GM12878 (cell line): ENCODE data around the gene SULT6B1. TPM values are rescaled to one million over a fixed set of nuclear protein-coding genes. Genes with fewer than 3 reads are reported as not detected.

Source experiments
- ATAC-seq: fragments of 200-7000 bp; cut with Tn5 transposase; 3 replicates; pipeline ENCODE4 v1.9.1; 2020; ENCODE audit warnings: mild to moderate bottlenecking, moderate library complexity
- BruUV-seq: library from RNA; stranded (reverse); fragments of 400-500 nt; replicated peaks from 2 replicates; lab custom pipeline; 2021; lab: Mats Ljungman, UMichigan
- CTCF ChIA-PET: fragments of 300-600 bp; sonication (Branson Sonifier 250); formaldehyde crosslinking; extraction: SDS; loops from one replicate; lab custom pipeline; 2021; ENCODE audit warnings: inconsistent platforms; lab: Yijun Ruan, JAX
- POLR2A ChIA-PET: fragments of 350-600 bp; formaldehyde crosslinking; extraction: SDS; loops from one replicate; lab custom pipeline; 2021; ENCODE audit warnings: inconsistent platforms; lab: Charles Lee
- RAD21 ChIA-PET: fragments of 300-600 bp; sonication (Branson Sonifier 250); formaldehyde crosslinking; loops from one replicate; lab custom pipeline; 2023; ENCODE audit warnings: antibody characterized with exemption; ENCODE audit not compliant: unreplicated experiment; lab: Charles Lee
- SMC1A ChIA-PET: fragments of 300-600 bp; sonication (Branson Sonifier 250); formaldehyde crosslinking; loops from one replicate; lab custom pipeline; 2023; ENCODE audit not compliant: unreplicated experiment, uncharacterized antibody; lab: Charles Lee
- DNase-seq: peaks from one replicate; pipeline ENCODE4 v3.0.0-alpha.2; 2011; ENCODE audit warnings: low read depth, low spot score
- FAIRE-seq: peaks from 3 replicates; lab custom pipeline; 2011; peaks lifted over from hg19 to GRCh38; lab: Jason Lieb, UNC
- H2AFZ ChIP-seq: 2 replicates; pipeline ENCODE4 v1.6.0; 2011; ENCODE audit warnings: low read depth, low read length, control low read depth; ENCODE audit not compliant: control insufficient read depth
- H3K27ac ChIP-seq: 2 replicates; pipeline ENCODE4 v1.5.1; 2011; ENCODE audit warnings: control low read depth; ENCODE audit not compliant: control insufficient read depth, insufficient read depth
- H3K27me3 ChIP-seq, 2 experiments: replicated peaks in 1 of 2; 2 replicates each; pipeline versions ENCODE4 v1.6.0 to v1.6.1; 2011; ENCODE audit warnings: low read length in 1 of 2; ENCODE audit not compliant: control insufficient read depth in 2 of 2, insufficient read depth in 2 of 2
- H3K36me3 ChIP-seq, 2 experiments: 2 replicates each; pipeline ENCODE4 v1.5.1; 2011; ENCODE audit warnings: low read length in 1 of 2; ENCODE audit not compliant: control insufficient read depth in 2 of 2, insufficient read depth in 2 of 2
- H3K4me1 ChIP-seq: 2 replicates; pipeline ENCODE4 v1.6.1; 2011; ENCODE audit warnings: mild to moderate bottlenecking, low read length, moderate library complexity, mixed read lengths; ENCODE audit not compliant: control insufficient read depth, insufficient read depth
- H3K4me2 ChIP-seq: 2 replicates; pipeline ENCODE4 v1.6.0; 2011; ENCODE audit warnings: control low read depth; ENCODE audit not compliant: control insufficient read depth, insufficient read depth
- H3K4me3 ChIP-seq: fragments of 200-600 bp; sonication (generic); 2 replicates; pipeline ENCODE4 v1.5.1; 2016
- H3K79me2 ChIP-seq: 2 replicates; pipeline ENCODE4 v1.6.0; 2011; ENCODE audit warnings: low read length; ENCODE audit not compliant: control insufficient read depth, insufficient read depth
- H3K9ac ChIP-seq: 2 replicates; pipeline ENCODE4 v1.8.0; 2011; ENCODE audit warnings: low read length, control low read depth, mixed read lengths; ENCODE audit not compliant: control insufficient read depth, insufficient read depth
- H3K9me3 ChIP-seq: replicated peaks from 3 replicates; pipeline ENCODE4 v1.5.1; 2011; ENCODE audit warnings: mild to moderate bottlenecking, low read length; ENCODE audit not compliant: control insufficient read depth, insufficient read depth
- H4K20me1 ChIP-seq: 2 replicates; pipeline ENCODE4 v1.6.0; 2011; ENCODE audit not compliant: control insufficient read depth, insufficient read depth
- ATF7 ChIP-seq: fragments of 450-650 bp; IDR thresholded peaks from 2 replicates; pipeline ENCODE4 v1.6.1; 2016; ENCODE audit warnings: low read depth, mild to moderate bottlenecking
- BMI1 ChIP-seq: fragments of 450-650 bp; IDR thresholded peaks from 2 replicates; pipeline ENCODE4 v1.6.1; 2016; ENCODE audit warnings: mild to moderate bottlenecking, moderate library complexity, borderline replicate concordance
- MXI1 ChIP-seq: fragments of 150-350 bp; IDR thresholded peaks from 2 replicates; pipeline ENCODE4 v1.6.1; 2011; ENCODE audit warnings: low read depth, mild to moderate bottlenecking, inconsistent platforms, low read length, improper control_type of control experiment
- MYC ChIP-seq: IDR thresholded peaks from 2 replicates; pipeline ENCODE4 v1.6.1; 2011; ENCODE audit warnings: mild to moderate bottlenecking, low read length, moderate library complexity, inconsistent platforms; ENCODE audit not compliant: insufficient read depth, insufficient replicate concordance, insufficient read length, severe bottlenecking
- RUNX3 ChIP-seq: IDR thresholded peaks from 2 replicates; pipeline ENCODE4 v1.6.1; 2012; ENCODE audit warnings: low read length, inconsistent platforms
- SIN3A ChIP-seq: IDR thresholded peaks from 2 replicates; pipeline ENCODE4 v1.6.1; 2012; ENCODE audit warnings: low read depth, low read length, improper control_type of control experiment
- TBL1XR1 ChIP-seq: IDR thresholded peaks from 2 replicates; pipeline ENCODE4 v1.6.1; 2012; ENCODE audit warnings: low read depth, low read length, improper control_type of control experiment
- ZNF622 ChIP-seq: fragments of 450-650 bp; IDR thresholded peaks from 2 replicates; pipeline ENCODE4 v1.6.1; 2017; ENCODE audit warnings: mild to moderate bottlenecking, inconsistent platforms
- ZZZ3 ChIP-seq: IDR thresholded peaks from 2 replicates; pipeline ENCODE4 v1.6.1; 2011; ENCODE audit warnings: low read depth; ENCODE audit not compliant: control insufficient read depth, insufficient read length
- WGBS: methylation state at CpG from one replicate; pipeline ENCODE4 v1.1.6; 2016; ENCODE audit warnings: low lambda C conversion rate; ENCODE audit not compliant: insufficient replicate concordance, insufficient coverage; ENCODE audit errors: missing lambda C conversion rate; 5-methylcytosine and 5-hydroxymethylcytosine counted together
- in situ Hi-C: fragments of 300-500 bp; cut with MboI; formaldehyde crosslinking; loops from 9 replicates; pipeline ENCODE4 v1.14.3; 2018; ENCODE audit warnings: mixed read lengths
- intact Hi-C: fragments of 100-400 bp; cut with micrococcal nuclease; formaldehyde crosslinking; loops from one replicate; pipeline ENCODE4 v1.14.2; 2022; ENCODE audit not compliant: unreplicated experiment
- polyA plus RNA-seq, 11 experiments: library from polyadenylated mRNA; depleted of rRNA in 4 of 11; unstranded in 6 of 11; stranded (reverse) in 5 of 11; fragments of >200 nt; fragmentation: Nextera tagmentation in 4 of 11; fragmentation: Illumina TruSeq in 1 of 11; extraction: Ambion mirVana in 4 of 11; extraction: Trizol in 1 of 11; gene quantifications; 1 replicate in 1 of 11; 2 replicates in 10 of 11; pipeline versions ENCODE4 v1.2.1 to v1.2.3, GENCODE V29; 2011 to 2016; ENCODE audit warnings: inconsistent platforms in 2 of 11, missing spikeins in 2 of 11, low read depth in 1 of 11
- total RNA-seq, 4 experiments: library from RNA; depleted of rRNA in 3 of 4; stranded (reverse); fragments of >200 nt in 3 of 4; fragmentation: Illumina TruSeq in 1 of 4; extraction: Trizol in 1 of 4; gene quantifications; 2 replicates each; pipeline versions ENCODE4 v1.2.1 to v1.2.3, GENCODE V29; 2013 to 2021
- TF ChIP-seq, protein P1 (sequence below): IDR thresholded peaks from 2 replicates; pipeline ENCODE4 v1.6.1; 2012; ENCODE audit warnings: low read length, inconsistent platforms

The SULT6B1 gene
- total and polyA plus RNA-seq, 10 of the 15 experiments (the other 5 are each of a cell fraction or from before 2014, with no cell fraction given): not detected

GRCh38 chr2:37132914-37133313 lies 55.6 kb downstream of the SULT6B1 start:
- no peak for DNase-seq
- TF ChIP-seq ATF7: no peak
- TF ChIP-seq ZZZ3: no peak
- TF ChIP-seq ZNF622: no peak
- no peak for TF ChIP-seq MYC
- TF ChIP-seq SIN3A: no peak
- no peak for TF ChIP-seq RUNX3
- TF ChIP-seq TBL1XR1: no peak
- TF ChIP-seq BMI1: no peak
- TF ChIP-seq, protein P1, sequence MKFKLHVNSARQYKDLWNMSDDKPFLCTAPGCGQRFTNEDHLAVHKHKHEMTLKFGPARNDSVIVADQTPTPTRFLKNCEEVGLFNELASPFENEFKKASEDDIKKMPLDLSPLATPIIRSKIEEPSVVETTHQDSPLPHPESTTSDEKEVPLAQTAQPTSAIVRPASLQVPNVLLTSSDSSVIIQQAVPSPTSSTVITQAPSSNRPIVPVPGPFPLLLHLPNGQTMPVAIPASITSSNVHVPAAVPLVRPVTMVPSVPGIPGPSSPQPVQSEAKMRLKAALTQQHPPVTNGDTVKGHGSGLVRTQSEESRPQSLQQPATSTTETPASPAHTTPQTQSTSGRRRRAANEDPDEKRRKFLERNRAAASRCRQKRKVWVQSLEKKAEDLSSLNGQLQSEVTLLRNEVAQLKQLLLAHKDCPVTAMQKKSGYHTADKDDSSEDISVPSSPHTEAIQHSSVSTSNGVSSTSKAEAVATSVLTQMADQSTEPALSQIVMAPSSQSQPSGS: no peak
- no peak for TF ChIP-seq MXI1
- in situ Hi-C loops: no loop called here

More at GRCh38 chr2:37132914-37133313, 55.6 kb downstream of the SULT6B1 start:
- Histone ChIP-seq H4K20me1 (peaks cover 5% of the 10 kb centered on the region; the same call in 1 of the 2 replicates), H3K4me1 (no peaks in the 10 kb centered on the region), H3K4me3 (no peak overlapping the region), H3K9me3 (no peaks in the 10 kb centered on the region), H2AFZ (no peak overlapping the region), H3K4me2 (no peak overlapping the region), H3K9ac (no peak overlapping the region), H3K79me2 (peaks cover 2% of the 10 kb centered on the region; the same call in 1 of the 2 replicates), H3K36me3 (peaks cover 16 to 60% of the 10 kb centered on the region in 2 experiments), H3K27ac (no peak overlapping the region), H3K27me3 (no peaks in the 10 kb centered on the region)
- TSS peak; percentile 17 for BruUV-seq
- ChIA-PET RAD21 (no interaction called here), SMC1A (interaction anchor here (1.5 kb wide), 1 partner anchor 13 kb away, joined by 3 read pairs; no protein-coding TSS in a partner anchor), CTCF (interaction anchor here (1.4 kb wide), 1 partner anchor 12 kb away, joined by 3 read pairs; no protein-coding TSS in a partner anchor), POLR2A (no interaction called here)
- WGBS: 90% methylated on average over 6 of the region's 6 CpGs
- FAIRE-seq: no peak
- no peak for ATAC-seq
- intact Hi-C loops: no loop called here
